ENCODE results near the gene DCLK1. TPM values are rescaled to one million over a fixed set of nuclear protein-coding genes. Genes with fewer than 3 reads are reported as not detected.
"Not testable (repeated sequence)": the region's sequence is repeated elsewhere in the genome, so short reads cannot be mapped to it uniquely, and the experiment has no call there.

DCLK1 gene
- total RNA-seq, 1 experiment from 2014 or later = 3.1 TPM

GRCh38 chr13:36131931-36132297 lies 732 bp upstream of the DCLK1 start:
- peak; percentile 40 for DNase-seq (ENCODE audit: low read depth)

GRCh38 chr13:36130552-36131221 lies 495 bp downstream of the DCLK1 start:
- peak; percentile 11 for DNase-seq (ENCODE audit: low read depth)

DNA sequence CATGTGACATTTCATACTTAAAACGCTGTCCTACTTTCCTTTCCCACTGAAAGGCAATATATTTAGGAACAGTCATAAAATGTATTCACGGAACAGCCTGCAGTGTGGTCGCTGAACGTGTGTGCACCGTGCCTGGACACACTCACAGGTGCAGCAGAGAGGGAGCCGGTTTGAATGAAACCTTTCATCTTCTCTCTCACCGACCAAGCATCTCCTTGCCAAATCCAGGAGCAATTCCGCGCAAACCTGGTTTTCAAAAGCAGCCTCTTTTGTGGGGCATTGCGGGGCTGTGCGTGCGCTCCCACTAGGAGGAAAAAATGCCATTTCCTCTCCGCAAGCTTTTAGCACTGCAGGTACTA lies 1.0 kb downstream of the DCLK1 start:
- no peak for DNase-seq (ENCODE audit: low read depth)

DNA sequence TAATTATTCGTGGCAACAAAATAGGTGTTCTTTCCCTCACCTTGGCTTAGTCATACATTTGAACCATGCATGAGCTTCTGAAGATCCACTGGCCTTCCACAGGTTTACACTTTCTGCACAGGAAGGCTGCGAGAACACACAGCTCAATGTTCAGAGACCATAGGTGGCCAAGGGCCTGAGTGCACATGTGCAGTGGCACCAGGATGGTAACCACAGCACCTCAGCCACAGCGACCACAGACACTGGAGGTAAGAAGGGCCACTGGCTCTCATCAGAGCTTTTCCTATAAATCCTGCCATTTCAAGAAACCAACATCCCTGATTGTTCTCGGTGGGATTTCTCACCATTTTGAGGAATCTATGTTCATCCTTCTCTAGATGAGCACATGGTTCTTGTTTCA lies 1.6 kb downstream of the DCLK1 start:
- DNase-seq (ENCODE audit: low read depth) = no peak

DNA sequence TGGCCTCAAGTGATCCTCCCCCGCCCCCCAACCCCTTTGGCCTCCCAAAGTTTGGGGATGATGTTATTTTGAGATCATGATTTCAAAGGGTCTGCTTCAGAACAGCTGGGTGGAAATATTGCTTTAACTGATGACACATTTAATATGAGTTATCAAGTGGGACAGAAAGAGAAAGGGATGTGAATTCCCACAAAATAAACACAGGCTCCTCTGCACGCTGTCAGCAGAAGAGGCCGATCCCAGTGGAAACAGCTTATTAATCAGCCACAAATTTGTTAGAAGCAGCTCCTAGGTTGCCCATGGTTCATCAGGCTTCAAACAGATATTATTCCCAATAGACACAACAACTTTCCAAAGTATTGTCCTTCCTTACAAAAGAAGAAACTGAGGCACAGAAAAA lies 4.7 kb downstream of the DCLK1 start:
- no peak for DNase-seq (ENCODE audit: low read depth)

DNA sequence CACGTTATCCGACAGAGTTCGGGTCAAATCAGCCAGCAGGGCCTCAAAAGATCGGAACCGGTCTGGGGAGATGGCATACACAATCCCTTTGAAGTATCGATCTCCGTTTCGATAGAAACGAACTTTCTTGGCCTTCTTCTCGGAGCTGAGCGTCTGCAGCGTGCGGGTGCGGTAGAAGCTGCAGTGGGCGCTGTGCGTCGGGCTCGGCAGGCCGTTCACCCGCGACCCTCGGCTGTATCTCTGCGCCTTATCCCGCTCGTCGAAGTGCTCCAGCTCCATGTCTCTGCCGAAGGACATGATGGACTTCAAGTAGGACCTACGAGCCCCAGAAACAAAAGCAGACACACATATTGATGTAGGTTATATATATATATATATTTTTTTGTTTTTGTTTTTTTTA lies 5.3 kb downstream of the DCLK1 start:
- DNase-seq (ENCODE audit: low read depth) = no peak

- peak; percentile 64 for DNase-seq (ENCODE audit: low read depth)
Observed at GRCh38 chr13:36124236-36124822, 6.9 kb downstream of the DCLK1 start.

- no peak for DNase-seq (ENCODE audit: low read depth)
Observed at GRCh38 chr13:36115306-36115705, 15.9 kb downstream of the DCLK1 start.

DNA sequence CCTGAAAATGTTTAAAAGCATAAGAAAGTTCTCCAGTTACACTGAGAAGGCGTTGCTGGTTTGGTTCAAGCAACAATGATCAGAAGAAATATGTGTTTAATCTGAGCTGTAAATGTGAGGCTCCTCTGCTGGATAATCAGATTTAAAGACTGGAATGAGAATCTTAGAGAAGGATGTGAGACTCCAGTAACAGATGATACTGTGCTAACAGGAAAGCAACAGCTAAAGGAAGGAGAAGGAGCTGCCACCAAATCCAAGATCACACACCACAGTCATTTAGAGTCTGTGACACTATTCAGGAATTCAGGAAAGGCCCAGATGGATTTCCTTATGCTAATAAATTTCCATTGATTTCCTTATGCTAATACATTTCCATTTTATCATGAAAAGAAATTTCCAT lies 16.9 kb downstream of the DCLK1 start:
- no peak for DNase-seq (ENCODE audit: low read depth)

DNA sequence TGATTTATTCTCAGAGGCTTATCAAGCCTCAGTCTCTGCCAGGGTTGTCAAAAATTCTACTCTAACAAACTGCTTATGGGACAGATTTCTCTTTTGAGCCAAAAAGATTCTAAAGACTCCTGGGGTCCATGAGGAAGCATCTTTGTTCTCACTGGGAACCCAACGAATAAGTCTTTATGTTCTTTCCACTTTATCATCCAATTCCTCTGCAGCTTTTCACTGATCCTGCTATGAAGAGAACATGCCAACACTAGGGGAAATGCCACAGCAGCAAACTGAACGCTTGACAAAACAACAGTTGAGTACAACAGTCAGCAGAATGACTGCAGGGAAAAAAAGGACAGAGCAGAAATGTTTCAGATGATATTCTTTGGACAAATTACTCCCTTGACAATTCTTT lies 22.2 kb downstream of the DCLK1 start:
- DNase-seq (ENCODE audit: low read depth) = no peak

DNA sequence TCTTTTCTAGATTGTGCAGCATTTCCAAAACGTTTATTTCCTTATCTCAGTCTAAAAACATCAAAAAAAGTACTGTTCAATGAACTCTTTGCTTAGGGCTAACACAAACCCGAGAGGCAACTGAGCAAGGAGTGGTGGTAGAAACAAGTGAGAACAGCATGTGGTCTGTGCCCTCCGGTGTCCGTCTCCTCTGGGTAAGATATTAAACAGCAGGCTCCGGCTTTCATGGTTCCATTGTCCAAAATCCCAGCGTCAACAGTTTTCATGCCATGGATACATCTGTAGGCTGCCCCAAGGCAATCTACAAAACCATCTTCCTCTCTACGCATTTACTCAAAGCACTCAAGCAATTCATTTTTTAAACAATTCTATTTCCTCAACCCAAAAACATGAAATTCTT lies 22.8 kb downstream of the DCLK1 start:
- DNase-seq (ENCODE audit: low read depth) = no peak

- DNase-seq (ENCODE audit: low read depth) = no peak
Observed at GRCh38 chr13:36107521-36107920, 23.7 kb downstream of the DCLK1 start.

DNA sequence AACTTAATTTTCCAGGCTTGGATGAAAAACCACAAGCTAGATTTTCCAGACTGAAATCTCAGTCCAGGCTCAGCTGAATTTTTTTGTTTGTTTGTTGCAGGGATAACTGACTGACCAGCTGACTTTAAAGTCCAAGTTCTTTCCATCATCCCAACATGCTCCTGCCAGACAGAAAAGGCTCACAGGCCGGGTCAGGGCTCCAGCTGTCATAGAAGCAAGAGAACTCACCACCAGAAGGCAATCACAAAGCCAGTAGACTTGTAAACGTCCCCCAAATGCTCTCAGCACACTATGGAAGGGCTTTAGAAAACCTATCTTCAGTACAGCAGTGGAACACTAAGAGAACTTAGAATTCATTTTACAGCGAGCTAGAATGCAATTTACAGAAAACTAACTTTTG lies 25.5 kb downstream of the DCLK1 start:
- no peak for DNase-seq (ENCODE audit: low read depth)

GRCh38 chr13:36102721-36103120 lies 28.5 kb downstream of the DCLK1 start:
- DNase-seq (ENCODE audit: low read depth) = no peak

DNA sequence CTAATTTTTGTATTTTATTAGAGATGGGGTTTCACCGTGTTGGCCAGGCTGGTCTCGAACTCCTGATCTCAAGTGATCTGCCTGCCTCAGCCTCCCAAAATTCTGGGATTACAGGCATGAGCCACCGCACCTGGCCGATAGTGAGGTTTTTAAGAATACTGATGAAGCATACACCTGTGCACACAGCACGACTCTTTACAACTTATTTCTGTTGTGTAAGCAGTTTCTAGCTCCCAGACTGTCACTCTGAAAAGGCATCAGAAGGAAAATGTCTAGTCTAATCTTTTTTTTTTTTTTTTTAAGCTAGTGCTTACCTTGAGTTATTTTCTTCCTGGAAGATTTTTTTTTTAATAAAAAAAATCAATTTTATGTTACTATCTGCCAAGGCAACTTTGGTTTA lies 29.3 kb downstream of the DCLK1 start:
- not testable (repeated sequence) for DNase-seq (ENCODE audit: low read depth)

DNA sequence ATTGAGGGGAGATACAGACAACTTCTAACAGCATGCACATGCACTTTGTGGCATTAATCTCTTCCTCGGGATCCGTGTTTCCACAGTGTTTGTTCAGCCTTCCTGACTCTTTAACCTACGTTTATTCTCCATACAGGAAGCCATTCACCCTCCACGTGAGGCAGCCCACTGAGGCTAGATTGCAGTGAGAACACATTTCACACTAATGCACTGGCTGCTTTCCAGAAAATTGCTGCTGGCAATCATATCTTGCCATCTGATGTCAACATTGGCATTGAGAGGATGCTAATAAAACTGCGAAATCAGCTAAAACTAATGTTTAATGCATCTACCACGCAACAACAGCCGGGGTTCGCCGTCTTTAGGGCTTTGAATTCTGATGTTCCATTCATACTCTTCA lies 30.0 kb downstream of the DCLK1 start:
- no peak for DNase-seq (ENCODE audit: low read depth)

- DNase-seq (ENCODE audit: low read depth) = no peak
Observed at GRCh38 chr13:36098080-36098479, 33.1 kb downstream of the DCLK1 start.

GRCh38 chr13:36096461-36097416 lies 34.4 kb downstream of the DCLK1 start:
- DNase-seq (ENCODE audit: low read depth) = peak; percentile 25

- DNase-seq (ENCODE audit: low read depth) = no peak
Observed at GRCh38 chr13:36094478-36094877, 36.7 kb downstream of the DCLK1 start.

DNA sequence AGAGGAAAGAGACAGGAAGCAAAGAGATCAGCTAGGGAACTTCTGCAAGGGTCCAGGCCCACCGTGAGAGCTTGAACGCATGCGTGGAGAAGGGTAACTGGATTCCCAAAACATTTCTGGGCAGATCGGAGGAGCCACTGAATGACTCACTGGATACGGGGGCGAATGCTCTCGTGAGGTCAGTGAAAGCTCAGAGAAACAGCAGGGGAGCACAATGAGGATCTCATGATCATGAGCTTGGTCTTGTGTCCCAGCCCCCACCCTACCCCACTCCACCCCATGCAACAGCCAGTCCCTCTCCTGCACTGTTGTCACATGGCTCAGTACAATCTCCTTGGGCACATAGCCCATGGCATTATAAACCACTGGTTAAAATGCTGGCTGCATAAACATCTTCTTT lies 40.6 kb downstream of the DCLK1 start:
- DNase-seq (ENCODE audit: low read depth) = peak; percentile 43

- DNase-seq (ENCODE audit: low read depth) = no peak
Observed at GRCh38 chr13:36089130-36089647, 42.0 kb downstream of the DCLK1 start.

- DNase-seq (ENCODE audit: low read depth) = no peak
Observed at GRCh38 chr13:36088463-36088862, 42.7 kb downstream of the DCLK1 start.
